Germinal center (tissue), 1 donor: Measurements from ENCODE around the gene RELB.

ENCODE experiments used
- DNase-seq: peaks from one replicate; pipeline ENCODE4 v3.0.0; 2012; ENCODE audit warnings: mixed read lengths, low spot score

The RELB gene

DNA sequence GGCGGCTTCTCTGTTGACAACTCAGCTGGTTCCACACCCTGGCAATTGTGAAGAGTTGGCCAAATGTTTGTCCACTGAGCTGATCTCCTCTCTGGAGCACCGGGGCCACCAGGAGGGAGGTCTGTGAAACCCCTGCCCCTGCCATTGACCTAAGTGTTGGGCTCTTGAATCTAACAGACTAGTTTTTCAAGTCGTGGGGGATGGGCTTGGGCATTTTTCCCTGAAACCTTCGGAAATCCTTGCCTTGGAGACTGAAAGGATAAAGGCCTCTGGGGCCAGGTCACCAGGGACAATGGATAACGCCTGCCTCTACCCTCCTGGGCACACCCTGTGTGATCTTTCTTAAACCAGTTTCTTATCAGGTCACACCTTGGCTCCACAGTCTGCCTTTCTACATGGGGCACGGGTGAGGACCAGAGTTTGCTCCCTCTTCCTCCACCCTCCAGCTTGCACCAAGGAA, 78.7 kb downstream of the RELB start:
- no peak for DNase-seq

- no peak for DNase-seq
Observed at GRCh38 chr19:45082170-45082569, 80.9 kb downstream of the RELB start.

DNA sequence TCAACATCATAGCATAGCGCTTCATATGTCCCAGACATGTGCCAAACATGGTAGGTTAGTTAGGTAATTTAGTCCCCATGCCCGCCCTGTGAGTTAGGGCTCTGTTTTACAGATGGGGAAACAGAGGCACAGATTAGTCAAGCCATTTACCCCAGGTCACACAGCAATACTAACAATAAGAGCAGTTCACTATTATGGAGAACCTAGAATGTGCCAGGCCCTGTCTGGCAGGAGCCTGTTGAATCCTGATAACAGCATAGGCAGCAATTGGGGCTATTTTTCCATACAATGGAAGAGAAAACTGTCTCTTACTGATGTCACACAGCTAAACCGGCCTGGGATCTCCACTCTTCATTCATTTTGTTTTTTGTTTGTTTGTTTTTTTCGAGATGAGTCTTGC, 85.2 kb downstream of the RELB start:
- DNase-seq = no peak

GRCh38 chr19:45087531-45087930, 86.3 kb downstream of the RELB start:
- DNase-seq = no peak
